SK-N-SH treated with all-trans-retinoic acid at 6 μM for 48 hours (cell line): Measurements from ENCODE around the gene GTF2A2.
A peak's percentile ranks its signal among the peaks of the same experiment; 100 is the strongest.

Experiments
- ATAC-seq: fragments of 200-7000 bp; cut with Tn5 transposase; 3 replicates; pipeline ENCODE4 v1.9.1; 2020; ENCODE audit warnings: mild to moderate bottlenecking, moderate library complexity
- ARNTL ChIP-seq: fragments of 450-650 bp; formaldehyde crosslinking; IDR thresholded peaks from 2 replicates; pipeline ENCODE4 v1.5.0; 2020; ENCODE audit warnings: low read depth, mild to moderate bottlenecking, moderate library complexity, borderline replicate concordance
- BACH2 ChIP-seq: fragments of 250-450 bp; sonication (Bioruptor Pico); IDR thresholded peaks from 2 replicates; pipeline ENCODE4 v1.9.0; 2021; ENCODE audit warnings: mild to moderate bottlenecking, borderline replicate concordance
- CSRNP3 ChIP-seq: fragments of 250-450 bp; sonication (Bioruptor Pico); IDR thresholded peaks from 2 replicates; pipeline ENCODE4 v1.5.1; 2021; ENCODE audit warnings: mild to moderate bottlenecking, moderate library complexity
- ESRRG ChIP-seq: fragments of 250-450 bp; sonication (Bioruptor Pico); IDR thresholded peaks from 2 replicates; pipeline ENCODE4 v1.6.1; 2021; ENCODE audit warnings: mild to moderate bottlenecking
- GLIS3 ChIP-seq: fragments of 250-450 bp; sonication (Bioruptor Pico); IDR thresholded peaks from 2 replicates; pipeline ENCODE4 v1.5.0; 2020; ENCODE audit warnings: mild to moderate bottlenecking, moderate library complexity
- ISL1 ChIP-seq: fragments of 250-450 bp; sonication (Bioruptor Pico); IDR thresholded peaks from 2 replicates; pipeline ENCODE4 v2.1.2; 2022; ENCODE audit warnings: mild to moderate bottlenecking, moderate library complexity
- OSR1 ChIP-seq: fragments of 250-450 bp; sonication (Bioruptor Pico); IDR thresholded peaks from 2 replicates; pipeline ENCODE4 v1.8.0; 2022; ENCODE audit warnings: moderate library complexity, mild to moderate bottlenecking, inconsistent platforms
- PATZ1 ChIP-seq: fragments of 250-450 bp; sonication (Bioruptor Pico); IDR thresholded peaks from 2 replicates; pipeline ENCODE4 v1.8.0; 2020; ENCODE audit warnings: mild to moderate bottlenecking, moderate library complexity, borderline replicate concordance
- PPARA ChIP-seq: fragments of 250-450 bp; sonication (Bioruptor Pico); IDR thresholded peaks from 2 replicates; pipeline ENCODE4 v1.5.0; 2020; ENCODE audit warnings: mild to moderate bottlenecking, borderline replicate concordance
- RARB ChIP-seq: fragments of 250-450 bp; sonication (Bioruptor Pico); IDR thresholded peaks from 2 replicates; pipeline ENCODE4 v1.8.0; 2021; ENCODE audit warnings: mild to moderate bottlenecking, moderate library complexity
- SNAI2 ChIP-seq: fragments of 250-450 bp; sonication (Bioruptor Pico); IDR thresholded peaks from 2 replicates; pipeline ENCODE4 v1.5.0; 2020; ENCODE audit warnings: mild to moderate bottlenecking, moderate library complexity
- TCF4 ChIP-seq: fragments of 250-450 bp; sonication (Bioruptor Pico); IDR thresholded peaks from 2 replicates; pipeline ENCODE4 v1.8.0; 2021; ENCODE audit warnings: mild to moderate bottlenecking, moderate library complexity, borderline replicate concordance
- TOX ChIP-seq: fragments of 250-450 bp; sonication (Bioruptor Pico); IDR thresholded peaks from 2 replicates; pipeline ENCODE4 v1.8.0; 2021; ENCODE audit warnings: mild to moderate bottlenecking, moderate library complexity, borderline replicate concordance
- ZC3H10 ChIP-seq: fragments of 250-450 bp; sonication (Bioruptor Pico); IDR thresholded peaks from 2 replicates; pipeline ENCODE4 v1.5.1; 2021; ENCODE audit warnings: mild to moderate bottlenecking, moderate library complexity
- ZFP3 ChIP-seq: fragments of 250-450 bp; sonication (Bioruptor Pico); IDR thresholded peaks from 2 replicates; pipeline ENCODE4 v1.5.0; 2020; ENCODE audit warnings: mild to moderate bottlenecking, moderate library complexity
- ZFP30 ChIP-seq: fragments of 450-650 bp; formaldehyde crosslinking; IDR thresholded peaks from 2 replicates; pipeline ENCODE4 v1.5.0; 2022; ENCODE audit warnings: mild to moderate bottlenecking, moderate library complexity
- ZNF70 ChIP-seq: fragments of 450-650 bp; formaldehyde crosslinking; IDR thresholded peaks from 2 replicates; pipeline ENCODE4 v1.5.0; 2020; ENCODE audit warnings: mild to moderate bottlenecking, moderate library complexity
- TF ChIP-seq, protein P1 (sequence below): fragments of 250-450 bp; sonication (Bioruptor Pico); IDR thresholded peaks from 2 replicates; pipeline ENCODE4 v1.8.0; 2021; ENCODE audit warnings: low read depth, mild to moderate bottlenecking, moderate library complexity, borderline replicate concordance
- TF ChIP-seq, protein P2 (sequence below): fragments of 250-450 bp; sonication (Bioruptor Pico); IDR thresholded peaks from 2 replicates; pipeline ENCODE4 v1.5.0; 2020; ENCODE audit warnings: mild to moderate bottlenecking, moderate library complexity

GTF2A2 gene

DNA sequence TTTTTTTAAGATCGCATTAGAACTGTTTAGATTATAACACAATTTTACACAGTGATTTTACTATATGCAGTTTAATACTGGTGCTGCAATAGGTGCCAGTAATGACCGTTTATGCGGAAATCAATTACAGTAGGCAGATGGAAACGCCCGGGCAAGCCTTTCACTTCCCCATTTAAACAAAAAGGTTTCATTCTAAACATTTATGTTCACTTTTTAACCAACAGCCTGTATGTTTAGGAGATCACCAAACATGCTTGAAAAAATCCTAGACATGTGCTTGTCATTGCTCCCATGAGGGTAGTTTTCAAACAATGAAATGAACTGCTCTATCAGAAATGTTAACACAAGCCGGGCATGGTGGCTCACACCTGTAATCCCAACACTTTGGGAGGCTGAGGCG lies 29.1 kb upstream of the GTF2A2 start (continued):
- no peak for TF ChIP-seq PATZ1 (CRISPR knock-in tag)
- TF ChIP-seq ISL1 (CRISPR knock-in tag): no peak
- no peak for TF ChIP-seq ARNTL (CRISPR knock-in tag)
- no peak for TF ChIP-seq RARB (CRISPR knock-in tag)

DNA sequence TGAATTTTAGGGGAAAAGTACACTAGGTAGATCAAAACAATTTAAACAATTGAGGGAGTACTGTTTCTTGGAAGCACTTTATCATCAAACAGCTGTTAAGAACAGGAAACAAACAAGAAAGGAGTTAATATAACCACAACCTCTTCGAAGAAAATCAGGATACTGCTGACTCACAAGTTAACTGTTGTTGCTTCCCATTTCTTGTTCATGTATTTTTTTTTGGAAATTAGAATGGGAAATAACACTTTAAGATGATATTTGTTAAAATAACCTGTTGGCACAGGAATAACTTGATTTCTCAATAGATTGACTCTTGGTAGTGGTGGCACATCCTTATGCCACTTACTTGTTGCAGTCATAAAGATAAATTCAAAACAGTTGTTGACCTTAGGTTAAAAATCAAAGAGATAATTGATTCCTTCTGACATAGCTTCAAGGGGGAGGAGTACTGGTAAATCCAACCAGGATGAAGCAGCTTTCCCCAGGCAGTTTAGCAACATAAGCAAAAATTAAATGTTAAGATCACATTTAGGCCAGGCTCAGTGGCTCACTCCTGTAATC lies 28.5 kb upstream of the GTF2A2 start:
- TF ChIP-seq ZFP3 (CRISPR knock-in tag) (no peak), TCF4 (CRISPR knock-in tag) (0 out of 2 replicates have a peak, but pooled peaks have one; percentile 28), CSRNP3 (CRISPR knock-in tag) (no peak)
- TF ChIP-seq, protein P1, sequence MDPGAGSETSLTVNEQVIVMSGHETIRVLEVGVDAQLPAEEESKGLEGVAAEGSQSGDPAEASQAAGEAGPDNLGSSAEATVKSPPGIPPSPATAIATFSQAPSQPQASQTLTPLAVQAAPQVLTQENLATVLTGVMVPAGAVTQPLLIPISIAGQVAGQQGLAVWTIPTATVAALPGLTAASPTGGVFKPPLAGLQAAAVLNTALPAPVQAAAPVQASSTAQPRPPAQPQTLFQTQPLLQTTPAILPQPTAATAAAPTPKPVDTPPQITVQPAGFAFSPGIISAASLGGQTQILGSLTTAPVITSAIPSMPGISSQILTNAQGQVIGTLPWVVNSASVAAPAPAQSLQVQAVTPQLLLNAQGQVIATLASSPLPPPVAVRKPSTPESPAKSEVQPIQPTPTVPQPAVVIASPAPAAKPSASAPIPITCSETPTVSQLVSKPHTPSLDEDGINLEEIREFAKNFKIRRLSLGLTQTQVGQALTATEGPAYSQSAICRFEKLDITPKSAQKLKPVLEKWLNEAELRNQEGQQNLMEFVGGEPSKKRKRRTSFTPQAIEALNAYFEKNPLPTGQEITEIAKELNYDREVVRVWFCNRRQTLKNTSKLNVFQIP (CRISPR knock-in tag): no peak
- TF ChIP-seq, all 23 proteins: peak for 1
- ATAC-seq: no peak

- TF ChIP-seq SNAI2 (no peak), CSRNP3 (CRISPR knock-in tag) (no peak), ZNF70 (CRISPR knock-in tag) (no peak), GLIS3 (CRISPR knock-in tag) (no peak), PPARA (no peak), ZFP30 (CRISPR knock-in tag) (no peak), ZFP3 (CRISPR knock-in tag) (no peak), ZC3H10 (no peak), OSR1 (CRISPR knock-in tag) (no peak), ISL1 (CRISPR knock-in tag) (no peak), RARB (CRISPR knock-in tag) (no peak), ESRRG (CRISPR knock-in tag) (no peak), BACH2 (no peak), TOX (no peak)
- TF ChIP-seq, protein P2, sequence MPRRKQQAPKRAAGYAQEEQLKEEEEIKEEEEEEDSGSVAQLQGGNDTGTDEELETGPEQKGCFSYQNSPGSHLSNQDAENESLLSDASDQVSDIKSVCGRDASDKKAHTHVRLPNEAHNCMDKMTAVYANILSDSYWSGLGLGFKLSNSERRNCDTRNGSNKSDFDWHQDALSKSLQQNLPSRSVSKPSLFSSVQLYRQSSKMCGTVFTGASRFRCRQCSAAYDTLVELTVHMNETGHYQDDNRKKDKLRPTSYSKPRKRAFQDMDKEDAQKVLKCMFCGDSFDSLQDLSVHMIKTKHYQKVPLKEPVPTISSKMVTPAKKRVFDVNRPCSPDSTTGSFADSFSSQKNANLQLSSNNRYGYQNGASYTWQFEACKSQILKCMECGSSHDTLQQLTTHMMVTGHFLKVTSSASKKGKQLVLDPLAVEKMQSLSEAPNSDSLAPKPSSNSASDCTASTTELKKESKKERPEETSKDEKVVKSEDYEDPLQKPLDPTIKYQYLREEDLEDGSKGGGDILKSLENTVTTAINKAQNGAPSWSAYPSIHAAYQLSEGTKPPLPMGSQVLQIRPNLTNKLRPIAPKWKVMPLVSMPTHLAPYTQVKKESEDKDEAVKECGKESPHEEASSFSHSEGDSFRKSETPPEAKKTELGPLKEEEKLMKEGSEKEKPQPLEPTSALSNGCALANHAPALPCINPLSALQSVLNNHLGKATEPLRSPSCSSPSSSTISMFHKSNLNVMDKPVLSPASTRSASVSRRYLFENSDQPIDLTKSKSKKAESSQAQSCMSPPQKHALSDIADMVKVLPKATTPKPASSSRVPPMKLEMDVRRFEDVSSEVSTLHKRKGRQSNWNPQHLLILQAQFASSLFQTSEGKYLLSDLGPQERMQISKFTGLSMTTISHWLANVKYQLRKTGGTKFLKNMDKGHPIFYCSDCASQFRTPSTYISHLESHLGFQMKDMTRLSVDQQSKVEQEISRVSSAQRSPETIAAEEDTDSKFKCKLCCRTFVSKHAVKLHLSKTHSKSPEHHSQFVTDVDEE (CRISPR knock-in tag): no peak
- TF ChIP-seq, protein P1 (CRISPR knock-in tag): no peak
- no peak for ATAC-seq
Observed at GRCh38 chr15:59680870-59681269, 23.6 kb upstream of the GTF2A2 start.
